HUES64 (cell line): ENCODE measurements around the gene OPRL1. TPM values are rescaled to one million over a fixed set of nuclear protein-coding genes. Genes with fewer than 3 reads are reported as not detected.

Source experiments
- H3K27ac ChIP-seq: 2 replicates; pipeline ENCODE4 v1.7.0; 2013; ENCODE audit warnings: low read depth, low read length, inconsistent platforms
- H3K27me3 ChIP-seq: 2 replicates; pipeline ENCODE4 v1.6.1; 2013; ENCODE audit warnings: mild to moderate bottlenecking, low read length; ENCODE audit not compliant: insufficient read depth
- H3K36me3 ChIP-seq: 2 replicates; pipeline ENCODE4 v1.6.1; 2013; ENCODE audit warnings: mild to moderate bottlenecking, low read length; ENCODE audit not compliant: insufficient read depth
- H3K4me1 ChIP-seq: 2 replicates; pipeline ENCODE4 v1.6.1; 2013; ENCODE audit warnings: mild to moderate bottlenecking, low read length, moderate library complexity; ENCODE audit not compliant: insufficient read depth
- H3K4me3 ChIP-seq: 2 replicates; pipeline ENCODE4 v1.5.1; 2013; ENCODE audit warnings: mild to moderate bottlenecking, low read length, moderate library complexity
- H3K9ac ChIP-seq: 2 replicates; pipeline ENCODE4 v1.6.1; 2013; ENCODE audit warnings: mild to moderate bottlenecking, low read depth, low read length
- H3K9me3 ChIP-seq: 2 replicates; pipeline ENCODE4 v1.6.1; 2013; ENCODE audit warnings: low read depth, low read length; ENCODE audit not compliant: insufficient read depth
- WGBS: fragments of 150-250, 120-280 bp; methylation state at CpG from one replicate; pipeline ENCODE4 v1.1.7; 2013; ENCODE audit warnings: missing lambda C conversion rate; 5-methylcytosine and 5-hydroxymethylcytosine counted together
- polyA plus RNA-seq, 2 experiments: library from polyadenylated mRNA; stranded (reverse); fragments of 50-300 nt; gene quantifications; one replicate each; pipeline ENCODE4 v1.2.3, GENCODE V29; 2013

Gene OPRL1
- polyA plus RNA-seq (2013, experiment 1 of 2), result 0.40 TPM
- 0.63 TPM for polyA plus RNA-seq (2013, experiment 2 of 2)

DNA sequence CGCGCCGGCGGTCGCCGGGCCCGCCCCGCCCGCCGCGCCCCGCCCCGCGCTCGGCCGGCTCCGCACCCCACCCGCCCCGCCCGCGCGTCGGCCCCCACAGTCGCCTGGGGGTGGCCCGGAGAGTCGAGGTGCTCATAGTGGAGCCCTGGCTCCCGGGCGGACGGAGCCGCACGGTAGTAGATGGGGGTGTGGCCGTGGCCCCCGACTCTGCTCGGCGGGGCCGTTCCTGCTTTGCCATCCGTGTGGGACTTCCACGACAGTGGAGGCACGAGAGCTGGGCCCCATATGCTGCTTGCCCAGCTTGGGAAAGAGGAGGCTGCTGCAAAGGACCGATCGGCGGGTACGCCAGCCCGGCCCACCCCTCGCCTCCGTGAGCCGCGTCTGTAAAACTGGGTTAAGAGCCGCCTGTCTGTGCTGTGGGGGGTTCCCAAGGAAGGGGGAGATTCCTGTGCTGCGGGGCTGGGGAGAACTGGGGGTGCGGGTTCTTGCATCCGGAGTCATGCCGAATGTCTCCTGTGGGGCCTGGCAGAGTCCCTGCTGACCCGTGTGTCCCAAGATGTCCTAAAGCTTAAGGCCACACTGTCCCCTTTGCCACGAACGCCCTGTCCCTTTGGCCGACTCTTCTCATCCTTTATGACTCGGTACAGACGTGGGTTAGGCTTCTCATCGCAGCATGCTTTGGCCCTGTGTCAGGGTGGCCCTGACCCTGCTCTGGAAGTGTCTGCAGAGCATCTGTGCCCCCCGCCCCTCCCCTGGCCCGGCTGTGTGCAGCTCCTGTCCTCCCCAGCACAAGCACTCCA is at the start of gene OPRL1:
Gene OPRL1, plus strand, starts transcription at position 70 of the 800 bp plus-strand sequence. CDS start 12,639 bp downstream, outside the sequence.
- Histone ChIP-seq H3K27ac (no peak within 1 kb of the TSS), H3K9ac (peak within 1 kb of the TSS; percentile 83), H3K4me1 (peaks cover 17% of the 10 kb centered on the region), H3K27me3 (peaks cover 50% of the 10 kb centered on the region), H3K9me3 (no peaks in the 10 kb centered on the region), H3K4me3 (peak within 1 kb of the TSS; percentile 78), H3K36me3 (no peaks in the 10 kb centered on the region)
- WGBS, result 10% methylated on average over 62 of the region's 62 CpGs

GRCh38 chr20:64030371-64031134 is 49.3 kb upstream of the OPRL1 start:
- Histone ChIP-seq H3K4me3 (no peak overlapping the region), H3K4me1 (no peaks in the 10 kb centered on the region), H3K9me3 (no peaks in the 10 kb centered on the region), H3K9ac (no peak overlapping the region), H3K36me3 (peaks cover 82% of the 10 kb centered on the region), H3K27ac (no peak overlapping the region), H3K27me3 (no peaks in the 10 kb centered on the region)
- 91% methylated on average over 20 of the region's 20 CpGs for WGBS

GRCh38 chr20:64031822-64032314 is 48.0 kb upstream of the OPRL1 start:
- Histone ChIP-seq H3K9me3 (no peaks in the 10 kb centered on the region), H3K36me3 (peaks cover 74% of the 10 kb centered on the region), H3K4me1 (0 out of 2 replicates have a peak, but pooled peaks cover 9% of the 10 kb centered on the region), H3K9ac (no peak overlapping the region), H3K27me3 (no peaks in the 10 kb centered on the region), H3K27ac (no peak overlapping the region), H3K4me3 (no peak overlapping the region)
- 96% methylated on average over 19 of the region's 19 CpGs for WGBS

- Histone ChIP-seq H3K4me3 (no peak overlapping the region), H3K9me3 (no peaks in the 10 kb centered on the region), H3K4me1 (0 out of 2 replicates have a peak, but pooled peaks cover 9% of the 10 kb centered on the region), H3K9ac (no peak overlapping the region), H3K36me3 (peaks cover 63% of the 10 kb centered on the region), H3K27ac (no peak overlapping the region), H3K27me3 (peaks cover 10% of the 10 kb centered on the region)
- WGBS, result 94% methylated on average over 31 of the region's 31 CpGs
These were observed 46.9 kb upstream of the OPRL1 start for GRCh38 chr20:64032706-64033624.

DNA sequence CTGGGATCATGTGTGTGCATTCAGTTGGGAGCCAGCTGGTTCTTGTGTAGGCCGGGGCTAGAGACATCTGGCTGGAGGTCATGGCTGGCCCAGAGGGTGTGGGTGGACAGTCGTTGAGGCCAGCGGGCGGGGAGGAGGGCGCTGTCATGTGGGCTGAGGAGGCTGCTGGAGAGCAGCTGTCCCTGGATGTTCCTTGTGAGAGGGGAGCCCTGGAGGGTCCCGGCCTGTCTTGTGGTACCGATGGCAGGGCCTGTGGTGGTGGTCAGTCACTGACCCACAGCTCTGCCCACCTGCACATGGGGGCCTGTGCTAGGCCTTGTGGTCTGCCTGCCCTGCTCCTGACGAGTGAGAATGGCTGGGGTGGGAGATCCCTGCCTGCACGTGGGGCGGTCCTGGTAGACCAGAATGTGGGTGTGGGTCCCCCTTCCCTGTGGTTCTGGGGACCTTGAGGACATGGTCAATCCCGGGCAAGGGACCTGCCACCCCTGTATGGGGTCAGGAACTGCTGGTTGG is 45.8 kb upstream of the OPRL1 start:
- Histone ChIP-seq H3K36me3 (peaks cover 52% of the 10 kb centered on the region), H3K27ac (no peak overlapping the region), H3K9me3 (no peaks in the 10 kb centered on the region), H3K4me1 (0 out of 2 replicates have a peak, but pooled peaks cover 9% of the 10 kb centered on the region), H3K4me3 (no peak overlapping the region), H3K27me3 (peaks cover 20% of the 10 kb centered on the region), H3K9ac (no peak overlapping the region)
- 92% methylated on average over 11 of the region's 11 CpGs for WGBS

- Histone ChIP-seq H3K36me3 (peaks cover 40% of the 10 kb centered on the region), H3K9me3 (no peaks in the 10 kb centered on the region), H3K9ac (no peak overlapping the region), H3K4me3 (no peak overlapping the region), H3K27me3 (peaks cover 33% of the 10 kb centered on the region), H3K27ac (no peak overlapping the region), H3K4me1 (0 out of 2 replicates have a peak, but pooled peaks cover 9% of the 10 kb centered on the region)
- WGBS, result 81% methylated on average over 17 of the region's 17 CpGs
These were observed 44.6 kb upstream of the OPRL1 start for GRCh38 chr20:64035066-64035932.

GRCh38 chr20:64035933-64036345 is 43.9 kb upstream of the OPRL1 start, which contains the start of gene C20orf204:
C20orf204 (plus strand) TSS chr20:64036182; CDS start chr20:64036324, 142 bp downstream.
- H3K9ac ChIP-seq, result no peak within 1 kb of the TSS
- H3K4me3 ChIP-seq, result no peak within 1 kb of the TSS
- H3K4me1 ChIP-seq, result 0 out of 2 replicates have a peak, but pooled peaks cover 9% of the 10 kb centered on the region

GRCh38 chr20:64036346-64037198 is 43.3 kb upstream of the OPRL1 start:
- Histone ChIP-seq H3K27me3 (peaks cover 46% of the 10 kb centered on the region), H3K36me3 (peaks cover 31% of the 10 kb centered on the region), H3K9me3 (no peaks in the 10 kb centered on the region), H3K4me3 (no peak overlapping the region), H3K4me1 (0 out of 2 replicates have a peak, but pooled peaks cover 9% of the 10 kb centered on the region), H3K27ac (no peak overlapping the region), H3K9ac (no peak overlapping the region)
- WGBS, result 76% methylated on average over 17 of the region's 17 CpGs

More at GRCh38 chr20:64035933-64036345, 43.9 kb upstream of the OPRL1 start, which contains the start of gene C20orf204:
- WGBS, result 52% methylated on average over 10 of the region's 10 CpGs
- no peaks in the 10 kb centered on the region for H3K9me3 ChIP-seq
- H3K27ac ChIP-seq, result no peak within 1 kb of the TSS
- H3K36me3 ChIP-seq, result peaks cover 35% of the 10 kb centered on the region
- H3K27me3 ChIP-seq, result peaks cover 39% of the 10 kb centered on the region

GRCh38 chr20:64037199-64037497 is 42.7 kb upstream of the OPRL1 start:
- Histone ChIP-seq H3K4me1 (0 out of 2 replicates have a peak, but pooled peaks cover 9% of the 10 kb centered on the region), H3K36me3 (peaks cover 25% of the 10 kb centered on the region), H3K27me3 (peaks cover 51% of the 10 kb centered on the region), H3K9me3 (no peaks in the 10 kb centered on the region), H3K27ac (no peak overlapping the region), H3K4me3 (no peak overlapping the region), H3K9ac (no peak overlapping the region)
- 73% methylated on average over 3 of the region's 3 CpGs for WGBS
